ENCODE measurements around the gene COBL. TPM values are rescaled to one million over a fixed set of nuclear protein-coding genes. Genes with fewer than 3 reads are reported as not detected.

The COBL gene
- total RNA-seq, 1 experiment from 2014 or later, result 0.39 TPM

DNA sequence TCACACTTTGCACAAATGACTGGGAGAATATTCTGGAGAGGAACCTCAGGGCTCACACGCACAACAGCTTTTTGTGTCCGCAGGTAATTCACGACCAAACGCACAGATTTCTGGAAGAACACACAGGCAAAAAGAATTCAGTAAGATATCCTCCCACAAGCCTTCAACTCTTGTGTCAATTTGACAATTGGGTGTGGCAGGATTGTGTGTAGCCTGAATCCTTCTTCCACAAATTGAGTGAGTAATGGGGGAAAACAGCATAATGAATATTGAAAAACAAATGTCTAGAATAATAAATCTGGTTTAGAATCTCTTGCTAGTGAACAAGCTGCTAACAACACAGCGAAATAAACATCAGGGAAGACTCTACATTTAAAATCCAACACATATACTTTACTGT lies 125.6 kb downstream of the COBL start:
- in situ Hi-C loops (cut with HindIII; ENCODE audit: low pct_unique_long_range_greater_than_20kb, low sequenced_read_pairs) (no loop called here), intact Hi-C loops (cut with micrococcal nuclease; ENCODE audit: unreplicated experiment) (no loop called here)
- POLR2A ChIA-PET, result no interaction called here
- Histone ChIP-seq H3K4me1 (ENCODE audit: control insufficient read depth, insufficient read depth, low read length) (no peaks in the 10 kb centered on the region), H3K4me3 (ENCODE audit: low read depth in 2 of 2, low read length in 2 of 2) (no peak overlapping the region), H3K27me3 (ENCODE audit: control insufficient read depth, insufficient read depth, low read length) (no peaks in the 10 kb centered on the region), H3K9me3 (ENCODE audit: control insufficient read depth, insufficient read depth, low read depth, low read length) (no peaks in the 10 kb centered on the region), H3K27ac (ENCODE audit: low read length) (no peak overlapping the region), H3K36me3 (ENCODE audit: control insufficient read depth, insufficient read depth, low read length) (no peaks in the 10 kb centered on the region)
- BruUV-seq (replicated peaks), result no TSS peak
- TF ChIP-seq, protein P1, sequence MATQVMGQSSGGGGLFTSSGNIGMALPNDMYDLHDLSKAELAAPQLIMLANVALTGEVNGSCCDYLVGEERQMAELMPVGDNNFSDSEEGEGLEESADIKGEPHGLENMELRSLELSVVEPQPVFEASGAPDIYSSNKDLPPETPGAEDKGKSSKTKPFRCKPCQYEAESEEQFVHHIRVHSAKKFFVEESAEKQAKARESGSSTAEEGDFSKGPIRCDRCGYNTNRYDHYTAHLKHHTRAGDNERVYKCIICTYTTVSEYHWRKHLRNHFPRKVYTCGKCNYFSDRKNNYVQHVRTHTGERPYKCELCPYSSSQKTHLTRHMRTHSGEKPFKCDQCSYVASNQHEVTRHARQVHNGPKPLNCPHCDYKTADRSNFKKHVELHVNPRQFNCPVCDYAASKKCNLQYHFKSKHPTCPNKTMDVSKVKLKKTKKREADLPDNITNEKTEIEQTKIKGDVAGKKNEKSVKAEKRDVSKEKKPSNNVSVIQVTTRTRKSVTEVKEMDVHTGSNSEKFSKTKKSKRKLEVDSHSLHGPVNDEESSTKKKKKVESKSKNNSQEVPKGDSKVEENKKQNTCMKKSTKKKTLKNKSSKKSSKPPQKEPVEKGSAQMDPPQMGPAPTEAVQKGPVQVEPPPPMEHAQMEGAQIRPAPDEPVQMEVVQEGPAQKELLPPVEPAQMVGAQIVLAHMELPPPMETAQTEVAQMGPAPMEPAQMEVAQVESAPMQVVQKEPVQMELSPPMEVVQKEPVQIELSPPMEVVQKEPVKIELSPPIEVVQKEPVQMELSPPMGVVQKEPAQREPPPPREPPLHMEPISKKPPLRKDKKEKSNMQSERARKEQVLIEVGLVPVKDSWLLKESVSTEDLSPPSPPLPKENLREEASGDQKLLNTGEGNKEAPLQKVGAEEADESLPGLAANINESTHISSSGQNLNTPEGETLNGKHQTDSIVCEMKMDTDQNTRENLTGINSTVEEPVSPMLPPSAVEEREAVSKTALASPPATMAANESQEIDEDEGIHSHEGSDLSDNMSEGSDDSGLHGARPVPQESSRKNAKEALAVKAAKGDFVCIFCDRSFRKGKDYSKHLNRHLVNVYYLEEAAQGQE (IDR thresholded peaks at IDR 0.05; ENCODE audit: insufficient read depth in 1 of 2, low read depth in 2 of 2, low read length in 1 of 2), result no peak
- TF ChIP-seq TCF7L2 (IDR thresholded peaks at IDR 0.05; ENCODE audit: low read depth, low read length) (no peak), CTCF (IDR thresholded peaks at IDR 0.05) (no peak), POLR2AphosphoS5 (IDR thresholded peaks at IDR 0.05; ENCODE audit: low read depth, low read length) (no peak), SIN3A (IDR thresholded peaks at IDR 0.05; ENCODE audit: borderline replicate concordance, insufficient read depth, low read depth, low read length) (no peak)
- no peak for DNase-seq (ENCODE audit: low read depth, low spot score)
- ATAC-seq, result no peak
- CTCF ChIA-PET, result interaction anchor here (0.6 kb wide), 1 partner anchor 13 kb away, joined by 3 read pairs; no protein-coding TSS in a partner anchor

DNA sequence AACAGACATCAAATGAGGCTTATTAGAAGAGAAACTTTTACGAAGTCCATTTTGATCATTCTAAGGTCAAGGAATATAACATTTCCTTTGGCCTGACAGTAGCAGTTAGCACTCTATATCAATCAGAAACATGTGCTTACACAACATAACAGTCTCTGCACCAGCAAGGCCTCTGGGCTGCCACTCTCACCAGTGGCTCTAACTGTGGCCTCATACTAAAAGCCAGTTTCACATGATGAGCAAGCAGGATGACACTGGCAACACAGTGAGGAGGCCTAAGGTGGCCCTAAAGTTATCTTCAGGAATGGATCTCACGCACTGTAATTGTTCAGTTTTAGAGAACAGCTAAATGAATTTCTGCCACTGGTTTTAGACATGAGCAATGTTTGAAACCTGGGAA lies 126.8 kb downstream of the COBL start:
- ATAC-seq, result no peak
- POLR2A ChIA-PET, result no interaction called here
- H3K4me1 ChIP-seq (ENCODE audit: control insufficient read depth, insufficient read depth, low read length), result no peaks in the 10 kb centered on the region
- CTCF ChIA-PET, result no interaction called here
- H3K27ac ChIP-seq (ENCODE audit: low read length), result no peak overlapping the region
- BruUV-seq (replicated peaks), result no TSS peak
- no peak for TF ChIP-seq CTCF (IDR thresholded peaks at IDR 0.05)
- TF ChIP-seq, protein P1 (IDR thresholded peaks at IDR 0.05; ENCODE audit: insufficient read depth in 1 of 2, low read depth in 2 of 2, low read length in 1 of 2), result no peak
- TF ChIP-seq SIN3A (IDR thresholded peaks at IDR 0.05; ENCODE audit: borderline replicate concordance, insufficient read depth, low read depth, low read length), result no peak
- TF ChIP-seq POLR2AphosphoS5 (IDR thresholded peaks at IDR 0.05; ENCODE audit: low read depth, low read length), result no peak
- TF ChIP-seq TCF7L2 (IDR thresholded peaks at IDR 0.05; ENCODE audit: low read depth, low read length), result no peak
- H3K4me3 ChIP-seq (ENCODE audit: low read depth in 2 of 2, low read length in 2 of 2), result no peak overlapping the region
- H3K9me3 ChIP-seq (ENCODE audit: control insufficient read depth, insufficient read depth, low read depth, low read length), result no peaks in the 10 kb centered on the region
- no peaks in the 10 kb centered on the region for H3K36me3 ChIP-seq (ENCODE audit: control insufficient read depth, insufficient read depth, low read length)
- H3K27me3 ChIP-seq (ENCODE audit: control insufficient read depth, insufficient read depth, low read length), result no peaks in the 10 kb centered on the region
- intact Hi-C loops (cut with micrococcal nuclease; ENCODE audit: unreplicated experiment), result no loop called here
- in situ Hi-C loops (cut with HindIII; ENCODE audit: low pct_unique_long_range_greater_than_20kb, low sequenced_read_pairs), result no loop called here
- no peak for DNase-seq (ENCODE audit: low read depth, low spot score)
